GM21381 (cell line): Measurements from ENCODE around the gene MORN3.
"Not testable (repeated sequence)": the region's sequence is repeated elsewhere in the genome, so short reads cannot be mapped to it uniquely, and the experiment has no call there.

Experiments
- ATAC-seq: cut with Tn5 transposase; IDR thresholded peaks from one replicate; pipeline ENCODE4 v1.9.1; 2021; ENCODE audit warnings: mild to moderate bottlenecking, moderate library complexity; ENCODE audit not compliant: unreplicated experiment

The MORN3 gene

DNA sequence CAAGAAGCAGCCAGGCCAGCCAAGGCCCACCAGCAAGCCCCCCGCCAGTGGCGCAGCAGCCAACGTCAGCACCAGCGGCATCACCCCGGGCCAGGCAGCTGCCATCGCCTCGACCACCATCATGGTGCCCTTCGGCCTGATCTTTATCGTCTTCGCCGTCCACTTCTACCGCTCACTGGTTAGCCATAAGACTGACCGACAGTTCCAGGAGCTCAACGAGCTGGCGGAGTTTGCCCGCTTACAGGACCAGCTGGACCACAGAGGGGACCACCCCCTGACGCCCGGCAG, 28.2 kb downstream of the MORN3 start:
- no peak for ATAC-seq

DNA sequence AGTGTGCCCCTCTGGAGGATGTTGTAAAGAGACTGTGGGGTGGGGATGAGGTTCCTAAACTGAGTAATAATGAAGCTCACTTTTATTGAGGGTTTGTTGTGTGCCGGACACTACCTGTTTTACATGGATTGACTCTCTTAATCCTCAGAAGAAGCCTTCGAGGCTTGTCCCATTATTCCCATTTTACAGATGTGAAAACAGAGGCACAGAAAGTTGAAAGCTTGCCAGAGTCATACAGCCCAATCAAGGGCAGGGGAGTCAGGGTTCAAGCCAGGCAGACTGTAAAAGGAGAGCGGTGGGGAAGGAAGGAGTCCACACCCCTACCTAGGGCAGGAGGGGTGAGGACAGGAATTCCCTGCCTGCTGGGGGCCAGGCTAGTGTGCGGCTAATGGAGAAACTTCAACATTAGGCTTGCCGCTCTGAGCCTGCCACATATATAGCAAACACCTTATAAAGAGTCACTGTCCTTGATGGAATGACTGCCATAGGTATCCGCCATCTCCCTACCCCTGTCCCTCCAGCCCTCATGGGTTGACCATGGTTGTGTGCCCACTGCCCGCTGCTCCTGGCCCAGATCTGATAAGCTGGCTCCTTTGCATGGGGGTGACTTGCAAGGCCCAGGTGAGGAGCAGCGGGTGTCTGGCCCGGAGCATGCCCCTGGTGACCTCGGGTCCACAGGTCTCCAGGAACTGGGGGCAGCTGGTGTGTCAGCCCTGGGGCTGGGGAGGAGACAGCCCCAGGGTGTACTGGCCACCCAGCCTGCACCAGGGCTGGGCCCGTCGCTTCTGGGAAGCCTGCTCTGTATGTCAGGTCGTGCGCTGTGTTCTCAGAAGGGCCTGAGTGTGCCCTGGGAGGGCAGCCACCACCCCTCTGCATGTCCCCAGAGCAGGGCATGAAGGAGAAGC, 30.9 kb downstream of the MORN3 start:
- ATAC-seq, result no peak

- no peak for ATAC-seq
Measured at GRCh38 chr12:121637231-121637914, 32.1 kb downstream of the MORN3 start.

- no peak for ATAC-seq
Measured at GRCh38 chr12:121634836-121635235, 34.6 kb downstream of the MORN3 start.

- not testable (repeated sequence) for ATAC-seq
Measured at GRCh38 chr12:121633833-121634196, 35.6 kb downstream of the MORN3 start.

GRCh38 chr12:121632069-121632970, 37.1 kb downstream of the MORN3 start:
- no peak for ATAC-seq

- no peak for ATAC-seq
Measured at GRCh38 chr12:121630791-121631355, 38.6 kb downstream of the MORN3 start.

GRCh38 chr12:121628536-121628935, 40.9 kb downstream of the MORN3 start:
- no peak for ATAC-seq

GRCh38 chr12:121628037-121628436, 41.4 kb downstream of the MORN3 start:
- ATAC-seq, result no peak

GRCh38 chr12:121626853-121627640, 42.4 kb downstream of the MORN3 start:
- peak; percentile 27 for ATAC-seq

DNA sequence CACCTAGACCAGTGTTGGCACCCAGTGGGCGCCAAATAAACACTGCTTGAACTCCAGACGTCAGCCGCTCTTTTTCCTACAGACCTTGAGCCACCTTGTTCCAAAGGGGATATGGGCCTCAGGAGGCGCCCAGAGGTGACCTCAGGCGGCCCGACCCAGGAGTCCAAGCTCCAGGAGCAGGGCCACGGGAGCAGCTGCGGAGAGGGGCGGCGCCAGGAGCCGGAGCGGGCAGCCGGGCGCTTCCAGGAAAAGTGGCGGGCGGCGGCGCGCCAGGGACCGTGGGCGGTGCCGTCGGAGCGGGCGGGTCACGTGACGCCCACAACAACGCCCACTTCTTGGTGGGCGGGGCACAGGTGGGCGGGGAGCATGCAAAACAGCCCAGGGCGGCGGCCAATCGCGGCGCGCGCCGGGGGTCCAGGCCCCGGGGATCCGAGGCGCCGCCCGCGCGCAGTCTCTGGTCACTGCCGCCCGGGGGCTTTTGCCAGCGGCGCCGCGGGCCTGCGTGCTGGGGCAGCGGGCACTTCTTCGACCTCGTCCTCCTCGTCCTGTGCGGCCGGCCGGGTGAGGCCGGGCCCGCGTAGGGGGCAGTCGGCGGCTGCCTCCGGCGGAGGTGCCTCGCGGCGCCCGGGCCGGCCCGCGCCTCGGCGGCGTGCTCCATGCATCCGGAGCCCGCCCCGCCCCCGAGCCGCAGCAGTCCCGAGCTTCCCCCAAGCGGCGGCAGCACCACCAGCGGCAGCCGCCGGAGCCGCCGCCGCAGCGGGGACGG, 43.2 kb downstream of the MORN3 start, which contains the start of gene ORAI1:
Gene ORAI1 (plus strand): TSS at position 444 of the 766 bp plus-strand sequence.
- peak; percentile 74 for ATAC-seq

GRCh38 chr12:121620333-121620891, 49.0 kb downstream of the MORN3 start:
- ATAC-seq, result no peak

- no peak for ATAC-seq
Measured at GRCh38 chr12:121618659-121619233, 50.7 kb downstream of the MORN3 start.

DNA sequence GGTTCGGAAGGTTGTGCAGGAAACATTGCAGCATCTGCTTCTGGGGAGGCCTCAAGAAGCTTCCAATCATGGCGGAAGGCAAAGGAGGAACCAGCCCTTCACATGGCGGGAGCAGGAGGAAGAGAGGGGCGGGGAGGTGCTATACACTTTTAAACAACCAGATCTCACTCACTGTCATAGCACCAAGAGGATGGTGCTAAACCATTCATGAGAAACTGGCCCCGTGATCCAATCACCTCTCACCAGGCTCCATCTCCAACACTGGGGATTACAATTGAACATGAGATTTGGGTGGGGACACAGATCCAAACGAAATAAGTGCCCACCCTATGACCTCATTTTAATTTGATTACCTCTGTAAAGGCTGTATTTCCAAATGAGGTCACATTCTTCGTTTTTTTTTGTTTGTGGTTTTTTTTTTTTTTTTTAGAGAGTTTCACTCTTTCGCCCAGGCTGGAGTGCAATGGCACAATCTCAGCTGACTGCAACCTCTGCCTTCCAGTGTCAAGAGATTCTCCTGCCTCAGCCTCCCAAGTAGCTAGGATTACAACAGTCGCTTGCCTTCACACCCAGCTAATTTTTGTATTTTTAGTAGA, 54.5 kb downstream of the MORN3 start:
- no peak for ATAC-seq

GRCh38 chr12:121613462-121613861, 56.0 kb downstream of the MORN3 start:
- ATAC-seq, result no peak

DNA sequence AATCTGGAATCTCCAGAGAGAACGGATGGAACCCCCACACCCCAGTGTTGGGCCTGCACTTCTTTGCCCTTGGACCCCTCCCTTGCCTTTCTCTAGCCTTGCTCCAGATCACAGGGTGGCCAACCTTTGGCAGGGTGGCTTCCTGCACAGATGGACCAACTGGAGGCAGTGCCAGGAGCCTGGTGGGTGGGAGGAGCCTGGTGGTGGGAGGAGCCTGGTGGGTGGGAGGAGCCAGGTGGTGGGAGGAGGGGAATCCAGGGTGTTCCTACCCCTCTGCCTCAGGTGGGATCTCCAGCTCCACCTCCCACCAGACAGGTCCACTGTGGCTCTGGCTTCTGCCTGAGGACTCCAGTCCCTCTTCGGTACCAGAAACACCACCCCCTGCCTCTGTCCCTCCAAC, 58.1 kb downstream of the MORN3 start:
- no peak for ATAC-seq

GRCh38 chr12:121610239-121611149, 59.0 kb downstream of the MORN3 start:
- no peak for ATAC-seq
